HepG2 (cell line): Measurements from ENCODE around the gene SLC44A4. TPM values are rescaled to one million over a fixed set of nuclear protein-coding genes. Genes with fewer than 3 reads are reported as not detected.

Source experiments
- ATF2 ChIP-seq: sonication (generic); formaldehyde crosslinking; IDR thresholded peaks from 2 replicates; pipeline ENCODE4 v1.4.0; 2020; ENCODE audit warnings: missing genetic modification reagents
- CENPX ChIP-seq: sonication (generic); formaldehyde crosslinking; IDR thresholded peaks from 2 replicates; pipeline ENCODE4 v1.9.0; 2021; ENCODE audit warnings: mild to moderate bottlenecking, missing genetic modification reagents, moderate library complexity
- FOXP4 ChIP-seq: sonication (generic); formaldehyde crosslinking; IDR thresholded peaks from 2 replicates; pipeline ENCODE4 v1.4.0; 2020; ENCODE audit warnings: missing genetic modification reagents
- HNF4A ChIP-seq: sonication (generic); formaldehyde crosslinking; IDR thresholded peaks from 2 replicates; pipeline ENCODE4 v1.4.0; 2020; ENCODE audit warnings: missing genetic modification reagents
- MED13 ChIP-seq: sonication (generic); formaldehyde crosslinking; IDR thresholded peaks from 2 replicates; pipeline ENCODE4 v1.5.0; 2020; ENCODE audit warnings: missing genetic modification reagents
- PAF1 ChIP-seq: IDR thresholded peaks from 2 replicates; pipeline ENCODE4 v1.6.1; 2016; ENCODE audit warnings: missing genetic modification reagents, missing compliant biosample characterization
- PHF20 ChIP-seq: sonication (generic); formaldehyde crosslinking; IDR thresholded peaks from 2 replicates; pipeline ENCODE4 v1.5.0; 2020; ENCODE audit warnings: mild to moderate bottlenecking, missing genetic modification reagents
- PRDM15 ChIP-seq: sonication (generic); formaldehyde crosslinking; IDR thresholded peaks from 2 replicates; pipeline ENCODE4 v1.4.0; 2020; ENCODE audit warnings: missing genetic modification reagents
- RBFOX2 ChIP-seq: fragments of 200-400 bp; formaldehyde crosslinking; IDR thresholded peaks from 2 replicates; pipeline ENCODE4 v1.6.1; 2017; ENCODE audit warnings: low read depth, mild to moderate bottlenecking, low read length
- TBX3 ChIP-seq: fragments of 450-650 bp; IDR thresholded peaks from 2 replicates; pipeline ENCODE4 v1.6.1; 2017; ENCODE audit warnings: antibody characterized with exemption, mild to moderate bottlenecking, inconsistent platforms, borderline replicate concordance
- U2AF2 ChIP-seq: fragments of 200-400 bp; formaldehyde crosslinking; IDR thresholded peaks from 2 replicates; pipeline ENCODE4 v1.6.1; 2017; ENCODE audit warnings: low read depth, mild to moderate bottlenecking, low read length
- ZNF44 ChIP-seq: sonication (generic); formaldehyde crosslinking; IDR thresholded peaks from 2 replicates; pipeline ENCODE4 v1.5.1; 2020; ENCODE audit warnings: mild to moderate bottlenecking, missing genetic modification reagents
- ZNF616 ChIP-seq: sonication (generic); formaldehyde crosslinking; IDR thresholded peaks from 2 replicates; pipeline ENCODE4 v1.5.0; 2020; ENCODE audit warnings: low read depth, mild to moderate bottlenecking, missing genetic modification reagents
- ZNF703 ChIP-seq: sonication (generic); formaldehyde crosslinking; IDR thresholded peaks from 2 replicates; pipeline ENCODE4 v1.5.1; 2020; ENCODE audit warnings: missing genetic modification reagents, mild to moderate bottlenecking, moderate library complexity, borderline replicate concordance
- ZNF841 ChIP-seq: sonication (generic); formaldehyde crosslinking; IDR thresholded peaks from 2 replicates; pipeline ENCODE4 v1.8.1; 2023; ENCODE audit warnings: missing genetic modification reagents, borderline replicate concordance
- polyA plus RNA-seq, 8 experiments: library from polyadenylated mRNA; depleted of rRNA in 3 of 8; stranded (reverse) in 7 of 8; unstranded in 1 of 8; fragments of >200 nt; fragmentation: Illumina TruSeq in 4 of 8; extraction: Trizol in 4 of 8; gene quantifications; 2 replicates each; pipeline versions ENCODE4 v1.2.1 to v1.2.3, GENCODE V29; 2011 to 2016; ENCODE audit warnings: low read depth in 4 of 8, missing spikeins in 1 of 8, mixed read lengths in 1 of 8; ENCODE audit not compliant: insufficient read depth in 1 of 8
- total RNA-seq, 5 experiments: library from RNA; depleted of rRNA; stranded (reverse); fragments of >200 nt; fragmentation: Illumina TruSeq; extraction: Trizol; gene quantifications; 2 replicates each; pipeline ENCODE4 v1.2.3, GENCODE V29; 2016; ENCODE audit warnings: low read depth in 1 of 5
- TF ChIP-seq, protein P1 (sequence below): sonication (generic); formaldehyde crosslinking; IDR thresholded peaks from 2 replicates; pipeline ENCODE4 v1.5.0; 2020; ENCODE audit warnings: mild to moderate bottlenecking, missing genetic modification reagents
- TF ChIP-seq, protein P2 (sequence below): sonication (generic); formaldehyde crosslinking; conservative IDR thresholded peaks from 2 replicates; pipeline ENCODE4 v1.8.1; 2023; ENCODE audit warnings: missing genetic modification reagents

Gene SLC44A4
- total and polyA plus RNA-seq, 2 of the 13 experiments (the other 11 are each of a cell fraction or from before 2014, with no cell fraction given): 3.5 to 5.9 TPM

- no peak for TF ChIP-seq ZNF44 (CRISPR knock-in tag)
- TF ChIP-seq, protein P1, sequence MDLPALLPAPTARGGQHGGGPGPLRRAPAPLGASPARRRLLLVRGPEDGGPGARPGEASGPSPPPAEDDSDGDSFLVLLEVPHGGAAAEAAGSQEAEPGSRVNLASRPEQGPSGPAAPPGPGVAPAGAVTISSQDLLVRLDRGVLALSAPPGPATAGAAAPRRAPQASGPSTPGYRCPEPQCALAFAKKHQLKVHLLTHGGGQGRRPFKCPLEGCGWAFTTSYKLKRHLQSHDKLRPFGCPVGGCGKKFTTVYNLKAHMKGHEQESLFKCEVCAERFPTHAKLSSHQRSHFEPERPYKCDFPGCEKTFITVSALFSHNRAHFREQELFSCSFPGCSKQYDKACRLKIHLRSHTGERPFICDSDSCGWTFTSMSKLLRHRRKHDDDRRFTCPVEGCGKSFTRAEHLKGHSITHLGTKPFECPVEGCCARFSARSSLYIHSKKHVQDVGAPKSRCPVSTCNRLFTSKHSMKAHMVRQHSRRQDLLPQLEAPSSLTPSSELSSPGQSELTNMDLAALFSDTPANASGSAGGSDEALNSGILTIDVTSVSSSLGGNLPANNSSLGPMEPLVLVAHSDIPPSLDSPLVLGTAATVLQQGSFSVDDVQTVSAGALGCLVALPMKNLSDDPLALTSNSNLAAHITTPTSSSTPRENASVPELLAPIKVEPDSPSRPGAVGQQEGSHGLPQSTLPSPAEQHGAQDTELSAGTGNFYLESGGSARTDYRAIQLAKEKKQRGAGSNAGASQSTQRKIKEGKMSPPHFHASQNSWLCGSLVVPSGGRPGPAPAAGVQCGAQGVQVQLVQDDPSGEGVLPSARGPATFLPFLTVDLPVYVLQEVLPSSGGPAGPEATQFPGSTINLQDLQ (CRISPR knock-in tag): no peak; the same call in 1 of the 2 replicates
- TF ChIP-seq RBFOX2: peak; percentile 94
- TF ChIP-seq, protein P2, sequence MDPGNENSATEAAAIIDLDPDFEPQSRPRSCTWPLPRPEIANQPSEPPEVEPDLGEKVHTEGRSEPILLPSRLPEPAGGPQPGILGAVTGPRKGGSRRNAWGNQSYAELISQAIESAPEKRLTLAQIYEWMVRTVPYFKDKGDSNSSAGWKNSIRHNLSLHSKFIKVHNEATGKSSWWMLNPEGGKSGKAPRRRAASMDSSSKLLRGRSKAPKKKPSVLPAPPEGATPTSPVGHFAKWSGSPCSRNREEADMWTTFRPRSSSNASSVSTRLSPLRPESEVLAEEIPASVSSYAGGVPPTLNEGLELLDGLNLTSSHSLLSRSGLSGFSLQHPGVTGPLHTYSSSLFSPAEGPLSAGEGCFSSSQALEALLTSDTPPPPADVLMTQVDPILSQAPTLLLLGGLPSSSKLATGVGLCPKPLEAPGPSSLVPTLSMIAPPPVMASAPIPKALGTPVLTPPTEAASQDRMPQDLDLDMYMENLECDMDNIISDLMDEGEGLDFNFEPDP (CRISPR knock-in tag): no peak
- 0 out of 2 replicates have a peak, but pooled peaks have one; percentile 38 for TF ChIP-seq PHF20 (CRISPR knock-in tag)
- peak; percentile 71 for TF ChIP-seq ATF2 (CRISPR knock-in tag)
- no peak for TF ChIP-seq HNF4A (CRISPR knock-in tag)
- TF ChIP-seq ZNF841 (CRISPR knock-in tag): no peak
- no peak for TF ChIP-seq ZNF703 (CRISPR knock-in tag)
- TF ChIP-seq PAF1 (CRISPR knock-in tag): no peak
- TF ChIP-seq CENPX (CRISPR knock-in tag): no peak
- TF ChIP-seq FOXP4 (CRISPR knock-in tag): no peak
- TF ChIP-seq TBX3: 0 out of 2 replicates have a peak, but pooled peaks have one; percentile 5
- peak; percentile 69; the same call in 1 of the 2 replicates for TF ChIP-seq ZNF616 (CRISPR knock-in tag)
- peak; percentile 81; the same call in 1 of the 2 replicates for TF ChIP-seq MED13 (CRISPR knock-in tag)
- TF ChIP-seq PRDM15 (CRISPR knock-in tag): 0 out of 2 replicates have a peak, but pooled peaks have one; percentile 33
- peak; percentile 79 for TF ChIP-seq U2AF2
These were observed 51.3 kb downstream of the SLC44A4 start, which contains the start of gene HSPA1B (continued) for GRCh38 chr6:31827286-31828079.
